IgD-negative memory B cell (primary cell): ENCODE data around the gene TDP1. TPM values are rescaled to one million over a fixed set of nuclear protein-coding genes. Genes with fewer than 3 reads are reported as not detected.
"Not testable (repeated sequence)": the region's sequence is repeated elsewhere in the genome, so short reads cannot be mapped to it uniquely, and the experiment has no call there.

Source experiments
- H3K27ac Mint-ChIP-seq, 3 donors: one replicate each; pipeline ENCODE4 v1.8.0; 2020 to 2022; ENCODE audit warnings: mild to moderate bottlenecking in 3 of 3, mixed read lengths in 3 of 3, moderate library complexity in 1 of 3
- H3K27me3 Mint-ChIP-seq: one replicate; pipeline ENCODE4 v1.8.0; 2021; ENCODE audit warnings: mixed read lengths
- H3K36me3 Mint-ChIP-seq: one replicate; pipeline ENCODE4 v1.8.0; 2020; ENCODE audit warnings: mild to moderate bottlenecking, mixed read lengths
- H3K4me1 Mint-ChIP-seq, 3 donors: one replicate each; pipeline ENCODE4 v1.8.0; 2020 to 2022; ENCODE audit warnings: mixed read lengths in 3 of 3, mild to moderate bottlenecking in 1 of 3
- H3K4me3 Mint-ChIP-seq, 4 donors: one replicate each; pipeline ENCODE4 v1.8.0; 2020 to 2022; ENCODE audit warnings: mild to moderate bottlenecking in 4 of 4, mixed read lengths in 4 of 4, moderate library complexity in 3 of 4
- H3K9me3 Mint-ChIP-seq, 3 donors: one replicate each; pipeline ENCODE4 v1.8.0; 2020 to 2021; ENCODE audit warnings: mixed read lengths in 3 of 3, mild to moderate bottlenecking in 1 of 3
- polyA plus RNA-seq: library from polyadenylated mRNA; unstranded; fragments of 300-500 nt; fragmentation: Illumina TruSeq; gene quantifications from one replicate; pipeline ENCODE4 v1.2.3, GENCODE V29; 2021

TDP1 gene
- polyA plus RNA-seq, 1 donor from 2014 or later: 32.1 TPM

DNA sequence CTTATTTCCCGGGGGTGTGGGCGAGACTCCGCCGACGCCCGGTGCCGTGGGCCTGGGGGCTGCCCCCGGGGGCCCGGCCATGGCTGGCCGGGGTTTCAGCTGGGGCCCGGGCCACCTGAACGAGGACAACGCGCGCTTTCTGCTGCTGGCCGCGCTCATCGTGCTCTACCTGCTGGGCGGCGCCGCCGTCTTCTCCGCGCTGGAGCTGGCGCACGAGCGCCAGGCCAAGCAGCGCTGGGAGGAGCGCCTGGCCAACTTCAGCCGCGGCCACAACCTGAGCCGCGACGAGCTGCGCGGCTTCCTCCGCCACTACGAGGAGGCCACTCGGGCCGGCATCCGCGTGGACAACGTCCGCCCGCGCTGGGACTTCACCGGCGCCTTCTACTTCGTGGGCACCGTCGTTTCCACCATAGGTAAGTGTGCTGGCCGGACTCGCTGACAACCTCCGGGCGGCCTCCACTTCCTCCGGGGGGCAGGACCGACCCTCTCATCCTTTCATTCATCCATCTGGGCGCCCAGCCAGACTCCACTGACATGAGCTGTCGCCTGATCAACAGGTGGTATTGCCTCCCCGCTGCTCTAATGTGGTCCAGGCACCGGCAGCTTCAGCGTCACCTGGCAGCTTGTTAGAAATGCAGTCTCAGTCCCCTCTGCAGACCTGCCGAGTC is 106.5 kb downstream of the TDP1 start:
- Mint-ChIP-seq H3K36me3 (peaks cover 3% of the 10 kb centered on the region), H3K9me3 (peaks cover 2 to 11% (median 7%) of the 10 kb centered on the region in 3 donors), H3K4me1 (peaks cover 15 to 27% (median 21%) of the 10 kb centered on the region in 3 donors), H3K4me3 (peak overlapping the region; percentile 84 to 96 (median 88)), H3K27ac (no peak overlapping the region), H3K27me3 (peaks cover 49% of the 10 kb centered on the region)

- no peak overlapping the region for H3K27ac Mint-ChIP-seq
- peaks cover 46% of the 10 kb centered on the region for H3K27me3 Mint-ChIP-seq
- peaks cover 15 to 27% (median 21%) of the 10 kb centered on the region in 3 donors for H3K4me1 Mint-ChIP-seq
- H3K9me3 Mint-ChIP-seq: peaks cover 2 to 11% (median 6%) of the 10 kb centered on the region in 3 donors
- peaks cover 3% of the 10 kb centered on the region for H3K36me3 Mint-ChIP-seq
- peak overlapping the region; percentile 84 to 96 (median 88) for H3K4me3 Mint-ChIP-seq
These were observed 107.3 kb downstream of the TDP1 start for GRCh38 chr14:90062822-90063539.

DNA sequence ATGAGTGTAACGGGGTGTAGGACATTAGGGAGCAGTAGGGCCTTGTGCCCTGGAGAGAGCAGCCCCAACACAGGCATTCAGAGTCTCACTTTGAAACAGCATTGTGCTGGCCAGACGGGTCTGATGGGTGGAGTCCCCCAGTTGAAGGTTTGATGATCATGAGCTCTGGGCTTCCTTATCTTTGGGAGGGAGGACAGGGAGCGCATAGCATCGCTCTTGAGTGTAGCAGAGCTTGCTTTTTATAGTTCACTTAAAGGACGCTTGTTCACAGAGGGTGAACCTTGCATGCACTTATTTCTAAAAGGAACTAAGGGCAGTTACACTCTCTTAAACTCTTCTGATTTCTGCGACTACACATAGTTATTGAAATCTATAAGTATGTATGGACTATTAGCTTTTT is 116.6 kb downstream of the TDP1 start:
- H3K27me3 Mint-ChIP-seq: peaks cover 13% of the 10 kb centered on the region
- H3K9me3 Mint-ChIP-seq: no peaks in the 10 kb centered on the region
- H3K4me1 Mint-ChIP-seq: no peaks in the 10 kb centered on the region
- no peak overlapping the region for H3K27ac Mint-ChIP-seq
- peaks cover 2% of the 10 kb centered on the region for H3K36me3 Mint-ChIP-seq
- no peak overlapping the region for H3K4me3 Mint-ChIP-seq

- Mint-ChIP-seq H3K9me3 (peaks cover 0 to 3% (median 0%) of the 10 kb centered on the region in 3 donors), H3K4me3 (no peak overlapping the region), H3K27ac (no peak overlapping the region), H3K27me3 (peaks cover 27% of the 10 kb centered on the region), H3K36me3 (peaks cover 2% of the 10 kb centered on the region), H3K4me1 (peaks cover 0 to 1% (median 0%) of the 10 kb centered on the region in 3 donors)
These were observed 123.8 kb downstream of the TDP1 start for GRCh38 chr14:90079576-90079975.

DNA sequence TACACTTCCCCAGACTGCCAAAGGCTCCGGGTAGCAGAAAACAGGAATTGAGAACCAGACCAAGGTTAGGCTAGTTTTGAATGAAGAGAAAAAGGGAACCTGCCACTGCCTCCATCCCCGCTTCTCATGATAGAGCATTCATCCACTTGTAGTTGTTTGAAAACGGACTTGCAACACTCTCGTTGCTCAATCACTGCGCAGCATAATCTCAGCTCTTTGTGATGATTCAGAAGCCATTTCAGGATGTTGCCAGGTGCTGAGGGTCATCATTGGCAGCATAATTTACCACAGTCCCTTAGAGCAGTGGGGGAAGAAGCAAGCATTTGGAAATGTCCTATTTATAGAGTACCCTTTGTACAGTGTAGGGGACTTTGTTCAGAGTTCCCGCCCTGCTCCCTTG is 131.7 kb downstream of the TDP1 start:
- Mint-ChIP-seq H3K36me3 (peaks cover 2% of the 10 kb centered on the region), H3K27ac (no peak overlapping the region), H3K4me1 (no peaks in the 10 kb centered on the region), H3K9me3 (peaks cover 0 to 3% (median 0%) of the 10 kb centered on the region in 3 donors), H3K4me3 (no peak overlapping the region), H3K27me3 (peaks cover 13% of the 10 kb centered on the region)

- Mint-ChIP-seq H3K36me3 (peaks cover 2% of the 10 kb centered on the region), H3K4me1 (no peaks in the 10 kb centered on the region), H3K4me3 (no peak overlapping the region), H3K9me3 (peaks cover 0 to 3% (median 0%) of the 10 kb centered on the region in 3 donors), H3K27ac (no peak overlapping the region), H3K27me3 (peaks cover 11% of the 10 kb centered on the region)
These were observed 132.4 kb downstream of the TDP1 start for GRCh38 chr14:90088176-90088575.

DNA sequence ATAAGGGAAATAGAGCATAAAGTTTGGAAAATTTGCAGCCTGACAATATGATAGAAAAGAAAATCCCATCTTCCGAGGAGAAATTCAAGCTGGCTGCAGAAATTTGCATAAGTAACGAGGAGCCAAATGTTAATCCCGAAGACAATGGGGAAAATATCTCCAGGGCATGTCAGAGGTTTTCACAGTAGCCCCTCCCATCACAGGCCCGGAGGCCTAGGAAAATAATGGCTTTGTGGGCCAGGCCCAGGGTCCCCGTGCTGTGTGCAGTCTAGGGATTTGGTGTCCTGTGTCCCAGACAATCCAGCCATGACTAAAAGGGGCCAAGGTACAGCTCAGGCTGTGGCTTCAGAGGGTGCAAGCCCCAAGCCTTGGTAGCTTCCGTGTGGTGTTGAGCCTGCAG is 133.8 kb downstream of the TDP1 start:
- H3K36me3 Mint-ChIP-seq, H3K9me3 Mint-ChIP-seq, H3K4me1 Mint-ChIP-seq, H3K27ac Mint-ChIP-seq, H3K4me3 Mint-ChIP-seq: not testable (repeated sequence)
- H3K27me3 Mint-ChIP-seq: peaks cover 11% of the 10 kb centered on the region

DNA sequence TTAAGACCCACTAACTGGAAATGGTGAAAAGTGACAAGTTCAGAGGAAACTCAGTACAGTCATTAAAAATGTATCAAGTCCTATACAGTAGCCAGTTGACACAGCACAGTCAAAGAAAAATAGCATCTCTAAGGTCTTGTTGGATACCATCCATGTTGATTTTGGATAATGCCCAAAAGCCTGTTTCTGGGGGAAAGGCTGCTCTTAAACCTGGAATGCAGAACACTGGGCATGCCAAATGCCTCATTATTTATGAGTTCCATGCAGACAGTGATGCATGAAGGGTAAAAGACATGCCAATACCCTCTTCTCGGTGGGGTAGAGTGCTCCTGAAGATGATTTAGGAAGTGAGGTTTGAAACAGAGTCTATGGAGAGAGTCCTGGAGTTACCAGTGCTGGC is 135.7 kb downstream of the TDP1 start:
- Mint-ChIP-seq H3K4me3 (no peak overlapping the region), H3K9me3 (peaks cover 0 to 3% (median 0%) of the 10 kb centered on the region in 3 donors), H3K4me1 (no peaks in the 10 kb centered on the region), H3K27me3 (peaks cover 14% of the 10 kb centered on the region), H3K36me3 (peaks cover 2% of the 10 kb centered on the region), H3K27ac (no peak overlapping the region)

- Mint-ChIP-seq H3K9me3 (peaks cover 0 to 3% (median 0%) of the 10 kb centered on the region in 3 donors), H3K4me3 (no peak overlapping the region), H3K36me3 (peaks cover 2% of the 10 kb centered on the region), H3K27me3 (peaks cover 10% of the 10 kb centered on the region), H3K4me1 (no peaks in the 10 kb centered on the region), H3K27ac (no peak overlapping the region)
These were observed 138.3 kb downstream of the TDP1 start for GRCh38 chr14:90093942-90094595.

Other genes starting within 250 kb of the TDP1 start
- 7.8 TPM for gene EFCAB11, start 1.2 kb upstream of the TDP1 start, polyA plus RNA-seq
- not detected for gene KCNK13, start 106.1 kb downstream of the TDP1 start, polyA plus RNA-seq